Measurements from ENCODE around the gene ALDH1L2. TPM values are rescaled to one million over a fixed set of nuclear protein-coding genes. Genes with fewer than 3 reads are reported as not detected.

ALDH1L2 gene
- total RNA-seq, 4 donors from 2014 or later, result 1.3 to 7.6 (median 3.9) TPM

- DNase-seq (ENCODE audit: low spot score in 2 of 2), result no peak
- H3K4me3 ChIP-seq, result no peak overlapping the region
- TF ChIP-seq POLR2A (IDR thresholded peaks at IDR 0.05) (no peak), EP300 (IDR thresholded peaks at IDR 0.05) (no peak), POLR2AphosphoS5 (IDR thresholded peaks at IDR 0.05) (no peak)
- TF ChIP-seq, protein P1, sequence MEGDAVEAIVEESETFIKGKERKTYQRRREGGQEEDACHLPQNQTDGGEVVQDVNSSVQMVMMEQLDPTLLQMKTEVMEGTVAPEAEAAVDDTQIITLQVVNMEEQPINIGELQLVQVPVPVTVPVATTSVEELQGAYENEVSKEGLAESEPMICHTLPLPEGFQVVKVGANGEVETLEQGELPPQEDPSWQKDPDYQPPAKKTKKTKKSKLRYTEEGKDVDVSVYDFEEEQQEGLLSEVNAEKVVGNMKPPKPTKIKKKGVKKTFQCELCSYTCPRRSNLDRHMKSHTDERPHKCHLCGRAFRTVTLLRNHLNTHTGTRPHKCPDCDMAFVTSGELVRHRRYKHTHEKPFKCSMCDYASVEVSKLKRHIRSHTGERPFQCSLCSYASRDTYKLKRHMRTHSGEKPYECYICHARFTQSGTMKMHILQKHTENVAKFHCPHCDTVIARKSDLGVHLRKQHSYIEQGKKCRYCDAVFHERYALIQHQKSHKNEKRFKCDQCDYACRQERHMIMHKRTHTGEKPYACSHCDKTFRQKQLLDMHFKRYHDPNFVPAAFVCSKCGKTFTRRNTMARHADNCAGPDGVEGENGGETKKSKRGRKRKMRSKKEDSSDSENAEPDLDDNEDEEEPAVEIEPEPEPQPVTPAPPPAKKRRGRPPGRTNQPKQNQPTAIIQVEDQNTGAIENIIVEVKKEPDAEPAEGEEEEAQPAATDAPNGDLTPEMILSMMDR (IDR thresholded peaks at IDR 0.05), result no peak
- peaks cover 13% of the 10 kb centered on the region for H3K4me1 ChIP-seq
- 84% methylated on average over 2 of the region's 2 CpGs for WGBS
- H3K27ac ChIP-seq, result no peak overlapping the region
- H3K36me3 ChIP-seq, result peaks cover 5% of the 10 kb centered on the region
- H3K27me3 ChIP-seq, result no peaks in the 10 kb centered on the region
- no peaks in the 10 kb centered on the region for H3K9me3 ChIP-seq
Observed at GRCh38 chr12:105024928-105025327, 59.3 kb downstream of the ALDH1L2 start.

- H3K9me3 ChIP-seq, result no peaks in the 10 kb centered on the region
- no peak for DNase-seq (ENCODE audit: low spot score in 2 of 2)
- no peaks in the 10 kb centered on the region for H3K27me3 ChIP-seq
- peaks cover 2% of the 10 kb centered on the region for H3K4me1 ChIP-seq
- H3K4me3 ChIP-seq, result no peak overlapping the region
- WGBS, result 75% methylated on average over 3 of the region's 3 CpGs
- peaks cover 8% of the 10 kb centered on the region for H3K36me3 ChIP-seq
- TF ChIP-seq, protein P1 (IDR thresholded peaks at IDR 0.05), result no peak
- TF ChIP-seq POLR2A (IDR thresholded peaks at IDR 0.05) (no peak), EP300 (IDR thresholded peaks at IDR 0.05) (no peak), POLR2AphosphoS5 (IDR thresholded peaks at IDR 0.05) (no peak)
- H3K27ac ChIP-seq, result no peak overlapping the region
Observed at GRCh38 chr12:105020241-105020962, 63.9 kb downstream of the ALDH1L2 start.

GRCh38 chr12:105018776-105019175 is 65.5 kb downstream of the ALDH1L2 start:
- 88% methylated on average over 9 of the region's 9 CpGs for WGBS
- TF ChIP-seq POLR2A (IDR thresholded peaks at IDR 0.05), result no peak
- Histone ChIP-seq H3K4me3 (no peak overlapping the region), H3K9me3 (no peaks in the 10 kb centered on the region), H3K36me3 (peaks cover 8% of the 10 kb centered on the region), H3K27me3 (no peaks in the 10 kb centered on the region), H3K27ac (no peak overlapping the region), H3K4me1 (peaks cover 6% of the 10 kb centered on the region)
- no peak for DNase-seq (ENCODE audit: low spot score in 2 of 2)

DNA sequence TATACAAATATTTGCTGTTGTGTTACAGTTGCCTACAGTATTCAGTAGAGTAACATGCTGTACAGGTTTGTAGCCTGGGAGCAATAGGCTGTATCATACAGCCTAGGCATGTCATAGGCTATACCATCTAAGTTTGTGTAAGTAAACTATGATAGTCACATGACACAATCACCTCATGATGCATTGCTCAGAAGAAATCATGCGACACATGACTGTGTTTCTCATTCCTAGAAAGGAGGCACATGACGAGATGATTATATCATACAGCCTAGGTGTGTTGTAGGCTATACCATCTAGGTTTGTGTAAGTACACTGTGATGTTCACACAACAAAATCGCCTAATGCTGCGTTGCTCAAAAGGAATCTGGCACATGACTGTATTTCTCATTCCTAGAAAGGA is 66.2 kb downstream of the ALDH1L2 start:
- Histone ChIP-seq H3K36me3 (peaks cover 16% of the 10 kb centered on the region), H3K4me1 (peaks cover 6% of the 10 kb centered on the region), H3K27me3 (no peaks in the 10 kb centered on the region), H3K4me3 (no peak overlapping the region), H3K9me3 (no peaks in the 10 kb centered on the region), H3K27ac (no peak overlapping the region)
- no peak for TF ChIP-seq EP300 (IDR thresholded peaks at IDR 0.05)
- no peak for TF ChIP-seq POLR2A (IDR thresholded peaks at IDR 0.05)
- TF ChIP-seq, protein P1 (IDR thresholded peaks at IDR 0.05), result no peak
- TF ChIP-seq POLR2AphosphoS5 (IDR thresholded peaks at IDR 0.05), result no peak
- DNase-seq (ENCODE audit: low spot score in 2 of 2), result no peak
- 88% methylated on average over 4 of the region's 4 CpGs for WGBS

DNA sequence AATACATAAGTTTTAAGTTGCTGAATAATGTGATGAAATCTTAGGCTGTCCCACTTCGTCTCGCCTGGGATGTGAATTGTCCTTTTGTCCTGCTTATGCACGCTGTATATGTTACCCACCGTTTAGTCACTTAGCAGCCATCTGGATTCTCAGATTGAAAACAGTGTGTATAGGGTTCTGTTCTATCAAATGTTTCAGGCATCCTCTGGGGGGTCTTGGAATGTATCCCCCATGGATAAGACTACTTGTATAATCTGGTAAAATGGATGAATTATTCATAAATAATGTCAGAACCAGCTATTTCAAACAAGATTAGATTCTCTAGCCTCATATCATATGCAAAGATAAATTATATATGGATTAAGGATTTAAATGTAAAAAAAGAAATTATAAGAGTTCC is 68.7 kb downstream of the ALDH1L2 start:
- Histone ChIP-seq H3K36me3 (peaks cover 30% of the 10 kb centered on the region), H3K27ac (no peak overlapping the region), H3K9me3 (no peaks in the 10 kb centered on the region), H3K27me3 (no peaks in the 10 kb centered on the region), H3K4me3 (no peak overlapping the region), H3K4me1 (peaks cover 6% of the 10 kb centered on the region)
- no peak for TF ChIP-seq POLR2AphosphoS5 (IDR thresholded peaks at IDR 0.05)
- no peak for TF ChIP-seq EP300 (IDR thresholded peaks at IDR 0.05)
- TF ChIP-seq, protein P1 (IDR thresholded peaks at IDR 0.05), result no peak
- TF ChIP-seq POLR2A (IDR thresholded peaks at IDR 0.05), result no peak
- 94% methylated on average over 4 of the region's 4 CpGs for whole genome bisulfite sequencing
- DNase-seq (ENCODE audit: low spot score in 2 of 2), result no peak

Data from suprapubic skin (tissue), 4 donors.